ENCODE data around the gene ACER1.

The ACER1 gene

GRCh38 chr19:6267552-6268381 lies 65.6 kb downstream of the ACER1 start:
- no peak for DNase-seq (ENCODE audit: low read depth)

DNA sequence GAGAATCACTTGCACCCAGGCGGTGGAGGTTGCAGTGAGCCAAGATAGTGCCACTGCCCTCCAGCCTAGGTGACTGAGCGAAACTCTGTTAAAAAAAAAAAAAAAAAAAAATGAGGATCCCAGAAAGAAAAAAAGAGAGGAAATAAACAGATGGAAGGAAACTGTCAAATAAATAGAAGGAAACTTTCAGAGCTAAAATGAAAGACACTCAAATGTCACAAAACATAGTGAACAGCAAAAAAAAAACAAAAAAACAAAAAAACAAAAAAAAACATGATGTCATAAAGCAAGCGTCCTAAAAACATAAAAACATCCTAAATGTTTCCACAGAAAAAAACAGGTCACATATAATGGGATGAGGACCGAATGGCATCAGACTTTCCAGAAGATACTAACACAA lies 68.6 kb downstream of the ACER1 start:
- DNase-seq (ENCODE audit: low read depth): no peak

GRCh38 chr19:6263735-6264444 lies 69.5 kb downstream of the ACER1 start:
- DNase-seq (ENCODE audit: low read depth): no peak

DNA sequence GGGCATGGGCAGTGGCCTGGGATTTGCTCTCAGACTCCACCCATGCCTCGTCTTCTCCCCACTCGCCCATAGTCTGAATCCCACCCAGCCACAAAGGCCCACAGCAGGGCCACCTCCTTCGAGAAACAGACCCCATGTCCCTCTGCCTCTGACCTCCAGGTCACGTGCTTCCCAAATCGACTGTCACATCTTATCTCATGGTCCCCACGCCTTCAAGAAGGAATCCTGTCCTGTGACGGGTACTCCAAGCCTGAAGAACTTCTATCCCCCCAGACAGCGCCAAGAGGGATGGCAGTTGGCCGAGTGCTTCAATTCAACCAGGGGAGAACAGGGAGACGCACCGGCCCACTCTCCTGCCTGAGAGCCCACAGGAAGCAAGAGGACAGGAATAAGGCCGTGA lies 70.1 kb downstream of the ACER1 start:
- DNase-seq (ENCODE audit: low read depth): no peak

DNA sequence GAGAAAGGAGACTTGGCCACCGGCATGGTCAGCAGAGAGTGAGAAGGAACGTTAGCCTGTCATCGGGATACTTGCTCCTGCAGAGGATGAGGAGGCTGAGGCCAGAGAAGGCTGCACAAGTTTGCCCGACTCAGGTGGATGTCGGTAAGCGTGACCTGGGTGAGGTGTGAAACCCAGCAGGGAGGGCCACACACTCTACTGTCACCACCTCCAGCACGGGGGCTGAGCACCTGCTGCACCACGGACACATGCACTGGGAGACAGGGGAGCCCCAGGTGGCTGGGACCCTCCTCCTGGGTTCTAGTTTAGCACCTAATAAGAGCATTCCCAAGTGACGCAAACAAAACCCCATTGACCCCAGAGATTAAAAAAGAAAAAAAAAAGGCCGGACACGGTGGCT lies 70.9 kb downstream of the ACER1 start:
- DNase-seq (ENCODE audit: low read depth): no peak

GRCh38 chr19:6261883-6262282 lies 71.5 kb downstream of the ACER1 start:
- DNase-seq (ENCODE audit: low read depth): no peak

DNA sequence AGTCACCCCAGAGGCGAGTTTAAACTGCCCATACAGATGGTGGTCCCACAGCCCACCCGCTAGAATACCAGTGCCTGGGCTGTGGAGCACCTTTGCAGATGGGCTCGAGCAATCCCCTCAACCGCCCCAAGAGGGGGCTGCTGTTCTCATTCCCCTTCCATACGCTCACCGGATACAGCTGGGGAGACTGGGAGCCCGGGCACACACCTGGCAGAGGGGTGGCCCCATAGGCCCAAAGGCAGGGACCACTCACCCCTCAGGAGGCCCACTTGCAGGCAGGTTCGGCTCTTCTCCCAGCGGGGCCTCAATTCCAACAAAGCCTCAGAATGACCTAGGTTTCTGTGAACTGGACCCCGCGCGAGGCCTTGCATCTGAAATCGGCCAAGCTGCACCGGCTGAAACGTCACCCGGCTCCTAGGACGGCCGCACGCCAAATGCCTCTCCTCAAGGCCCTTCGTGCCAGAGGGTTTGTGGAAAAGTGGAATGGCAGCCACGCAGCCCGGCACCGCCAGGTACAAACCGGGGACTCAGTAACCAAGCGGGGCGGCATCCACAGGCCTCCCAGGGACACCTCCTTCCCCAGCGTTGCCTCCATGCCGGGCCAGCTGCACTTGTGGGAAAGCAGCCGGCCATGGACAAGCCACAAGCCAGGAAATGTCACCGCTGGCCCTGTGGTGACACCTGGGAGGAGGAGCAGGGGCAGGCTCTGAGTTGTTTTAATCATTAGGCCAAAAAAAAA lies 72.3 kb downstream of the ACER1 start:
- no peak for DNase-seq (ENCODE audit: low read depth)

DNA sequence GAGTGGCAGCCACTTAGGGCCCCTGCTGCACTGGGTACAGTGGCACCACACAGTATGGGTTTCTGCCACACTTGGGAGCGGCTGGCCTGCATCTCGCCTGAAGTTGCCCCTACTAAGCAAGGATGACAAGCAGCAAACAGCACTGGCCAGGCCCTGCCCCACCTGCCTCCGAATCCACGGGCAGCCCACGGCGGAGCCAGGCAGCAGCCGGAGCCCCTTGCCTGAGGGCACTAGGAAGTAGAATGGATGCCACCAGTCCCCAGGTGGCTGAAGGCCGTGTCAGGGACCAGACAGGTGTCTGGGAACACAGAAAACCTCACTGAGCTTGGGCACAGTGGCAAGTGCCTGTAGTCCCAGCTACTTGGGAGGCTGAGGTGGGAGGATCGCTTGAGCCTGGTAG lies 73.0 kb downstream of the ACER1 start:
- DNase-seq (ENCODE audit: low read depth): no peak

- DNase-seq (ENCODE audit: low read depth): no peak
Observed at GRCh38 chr19:6259312-6259861, 74.0 kb downstream of the ACER1 start.

DNA sequence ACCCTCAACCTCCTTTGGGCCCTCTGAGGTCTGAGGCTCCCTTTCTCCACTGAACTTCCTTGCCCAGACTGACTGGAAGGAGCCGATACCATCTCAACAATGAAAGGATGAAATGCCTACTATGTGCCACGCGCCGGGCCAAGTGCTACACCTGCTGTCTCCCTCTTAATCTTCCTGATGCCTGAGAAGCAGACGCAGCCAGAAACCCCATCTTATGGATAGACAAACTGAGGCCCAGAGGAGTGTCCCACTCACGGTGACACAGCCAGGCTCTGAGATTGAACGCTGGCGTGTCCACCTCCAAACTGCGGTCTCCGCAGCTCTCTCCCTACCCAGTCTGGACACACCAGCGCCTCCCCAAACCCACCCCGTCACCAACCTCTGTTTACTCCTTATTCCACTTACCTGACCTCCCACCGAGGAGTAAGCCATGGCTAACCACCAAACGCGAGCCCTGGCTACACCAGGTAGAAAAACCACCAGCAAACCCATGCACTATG lies 74.5 kb downstream of the ACER1 start:
- DNase-seq (ENCODE audit: low read depth): no peak

Measured in activated T-cell treated with anti-CD3 and anti-CD28 coated beads for 1 hour (primary cell).